CD4-positive, alpha-beta T cell treated with Interferon gamma for 1 hour (primary cell): ENCODE results near the gene MYH1.
"Not testable (repeated sequence)": the region's sequence is repeated elsewhere in the genome, so short reads cannot be mapped to it uniquely, and the experiment has no call there.

Experiments
- DNase-seq: peaks from one replicate; pipeline ENCODE4 v3.0.0-alpha.2; 2020

MYH1 gene

GRCh38 chr17:10518271-10519037 lies at the start of gene MYH1:
Gene MYH1, minus strand, starts transcription at chr17:10518542. Its CDS starts 1,900 bp downstream, at chr17:10516642.
- no peak for DNase-seq

GRCh38 chr17:10563991-10564660 lies 45.8 kb upstream of the MYH1 start:
- no peak for DNase-seq

- no peak for DNase-seq
Measured at GRCh38 chr17:10558049-10558448, 39.7 kb upstream of the MYH1 start.

- no peak for DNase-seq
Measured at GRCh38 chr17:10557422-10557821, 39.1 kb upstream of the MYH1 start.

- DNase-seq, result no peak
Measured at GRCh38 chr17:10556301-10557005, 38.1 kb upstream of the MYH1 start.

GRCh38 chr17:10550014-10550413 lies 31.7 kb upstream of the MYH1 start:
- no peak for DNase-seq

GRCh38 chr17:10549096-10549842 lies 30.9 kb upstream of the MYH1 start, which contains the start of gene MYH2:
Gene MYH2, minus strand, starts transcription at chr17:10549658. Its CDS starts 1,738 bp downstream, at chr17:10547920.
- no peak for DNase-seq

GRCh38 chr17:10547351-10547750 lies 29.0 kb upstream of the MYH1 start:
- DNase-seq, result no peak

- DNase-seq, result not testable (repeated sequence)
Measured at GRCh38 chr17:10543486-10543885, 25.1 kb upstream of the MYH1 start.

- not testable (repeated sequence) for DNase-seq
Measured at GRCh38 chr17:10541179-10541578, 22.8 kb upstream of the MYH1 start.

- DNase-seq, result no peak
Measured at GRCh38 chr17:10532026-10532425, 13.7 kb upstream of the MYH1 start.

GRCh38 chr17:10527419-10527818 lies 9.1 kb upstream of the MYH1 start:
- DNase-seq, result no peak

- no peak for DNase-seq
Measured at GRCh38 chr17:10526517-10526916, 8.2 kb upstream of the MYH1 start.

- DNase-seq, result no peak
Measured at GRCh38 chr17:10523064-10523463, 4.7 kb upstream of the MYH1 start.

- no peak for DNase-seq
Measured at GRCh38 chr17:10521949-10522348, 3.6 kb upstream of the MYH1 start.

- DNase-seq, result no peak
Measured at GRCh38 chr17:10516638-10517037, 1.7 kb downstream of the MYH1 start.

GRCh38 chr17:10516065-10516464 lies 2.3 kb downstream of the MYH1 start:
- no peak for DNase-seq

- no peak for DNase-seq
Measured at GRCh38 chr17:10513299-10514067, 4.9 kb downstream of the MYH1 start.

- no peak for DNase-seq
Measured at GRCh38 chr17:10512856-10513255, 5.5 kb downstream of the MYH1 start.

- no peak for DNase-seq
Measured at GRCh38 chr17:10499950-10500349, 18.4 kb downstream of the MYH1 start.

GRCh38 chr17:10492004-10492403 lies 26.3 kb downstream of the MYH1 start:
- no peak for DNase-seq

- DNase-seq, result no peak
Measured at GRCh38 chr17:10482252-10482651, 36.1 kb downstream of the MYH1 start.
